Measurements from ENCODE around the gene NEO1.

Gene NEO1

GRCh38 chr15:73354241-73354640 lies 302.0 kb downstream of the NEO1 start:
- no peak for TF ChIP-seq POLR2A (IDR thresholded peaks at IDR 0.05; ENCODE audit: low read depth, low read length)
- DNase-seq (ENCODE audit: insufficient read length, low spot score) (no peak), FAIRE-seq (no peak)

All from H54 (cell line).